Cardiac fibroblast (primary cell): Measurements from ENCODE around the gene PLET1.

ENCODE experiments used
- DNase-seq, 2 donors: peaks; one replicate each; pipeline versions ENCODE4 v3.0.0 to v3.0.0-alpha.2; 2010; ENCODE audit warnings: low read depth in 2 of 2
- H3K4me3 ChIP-seq, 2 donors: replicated peaks in 1 of 2; 1 replicate in 1 of 2; 2 replicates in 1 of 2; pipeline ENCODE4 v1.5.1; 2011; ENCODE audit warnings: low read depth in 2 of 2, low read length in 2 of 2, mild to moderate bottlenecking in 2 of 2, moderate library complexity in 1 of 2
- CTCF ChIP-seq: IDR thresholded peaks from one replicate; pipeline ENCODE4 v1.5.1; 2011; ENCODE audit warnings: low read depth, mild to moderate bottlenecking, low read length, inconsistent platforms

PLET1 gene

GRCh38 chr11:112237451-112237850, 23.2 kb downstream of the PLET1 start:
- no peak for TF ChIP-seq CTCF

GRCh38 chr11:112235750-112236390, 24.8 kb downstream of the PLET1 start:
- no peak overlapping the region for H3K4me3 ChIP-seq
- no peak for DNase-seq
- TF ChIP-seq CTCF = no peak

More at GRCh38 chr11:112237451-112237850, 23.2 kb downstream of the PLET1 start:
- no peak for DNase-seq
- no peak overlapping the region for H3K4me3 ChIP-seq

- no peak overlapping the region for H3K4me3 ChIP-seq
- DNase-seq = no peak
- no peak for TF ChIP-seq CTCF
Observed at GRCh38 chr11:112231952-112232351, 28.7 kb downstream of the PLET1 start.

GRCh38 chr11:112229746-112230433, 30.8 kb downstream of the PLET1 start:
- no peak for TF ChIP-seq CTCF
- H3K4me3 ChIP-seq = no peak overlapping the region
- DNase-seq = peak; percentile 80 to 83

- DNase-seq = no peak
- no peak for TF ChIP-seq CTCF
- no peak overlapping the region for H3K4me3 ChIP-seq
Observed at GRCh38 chr11:112229159-112229558, 31.5 kb downstream of the PLET1 start.

- H3K4me3 ChIP-seq = no peak overlapping the region
- no peak for DNase-seq
- no peak for TF ChIP-seq CTCF
Observed at GRCh38 chr11:112228706-112229105, 32.0 kb downstream of the PLET1 start.
